H9 (cell line): ENCODE results near the gene EFL1. TPM values are rescaled to one million over a fixed set of nuclear protein-coding genes. Genes with fewer than 3 reads are reported as not detected.
"Not testable (repeated sequence)": the region's sequence is repeated elsewhere in the genome, so short reads cannot be mapped to it uniquely, and the experiment has no call there.

Experiments
- DNase-seq: peaks from one replicate; pipeline ENCODE4 v3.0.0-alpha.2; 2017
- H2AFZ ChIP-seq: one replicate; pipeline ENCODE4 v1.6.1; 2013; ENCODE audit warnings: mild to moderate bottlenecking, low read length, control low read depth, moderate library complexity
- H2AK5ac ChIP-seq: 2 replicates; pipeline ENCODE4 v1.6.1; 2013; ENCODE audit warnings: low read length, control low read depth, mixed read lengths; ENCODE audit not compliant: insufficient read length
- H2BK120ac ChIP-seq: one replicate; pipeline ENCODE4 v1.6.1; 2013; ENCODE audit warnings: low read depth, mild to moderate bottlenecking, low read length, control low read depth, inconsistent platforms; ENCODE audit not compliant: poor library complexity, severe bottlenecking
- H2BK12ac ChIP-seq: 2 replicates; pipeline ENCODE4 v1.6.1; 2013; ENCODE audit warnings: low read length, control low read depth, mixed read lengths, low read depth; ENCODE audit not compliant: insufficient read length
- H2BK15ac ChIP-seq: 2 replicates; pipeline ENCODE4 v1.6.1; 2013; ENCODE audit warnings: low read depth, low read length, control low read depth
- H2BK20ac ChIP-seq: one replicate; pipeline ENCODE4 v1.6.1; 2013; ENCODE audit warnings: low read depth, mild to moderate bottlenecking, low read length, control low read depth, inconsistent platforms; ENCODE audit not compliant: poor library complexity, severe bottlenecking
- H2BK5ac ChIP-seq: 2 replicates; pipeline ENCODE4 v1.6.1; 2013; ENCODE audit warnings: low read length, control low read depth, mixed read lengths; ENCODE audit not compliant: insufficient read length
- H3K14ac ChIP-seq: 2 replicates; pipeline ENCODE4 v1.6.1; 2013; ENCODE audit warnings: low read length, control low read depth; ENCODE audit not compliant: insufficient read depth
- H3K18ac ChIP-seq: 2 replicates; pipeline ENCODE4 v1.6.1; 2013; ENCODE audit warnings: low read depth, mild to moderate bottlenecking, mixed read lengths, low read length, control low read depth; ENCODE audit not compliant: insufficient read length
- H3K23ac ChIP-seq: 2 replicates; pipeline ENCODE4 v1.6.1; 2013; ENCODE audit warnings: low read length, control low read depth, mixed read lengths, low read depth; ENCODE audit not compliant: insufficient read length
- H3K23me2 ChIP-seq: 2 replicates; pipeline ENCODE4 v1.6.1; 2013; ENCODE audit warnings: low read depth, mild to moderate bottlenecking, mixed read lengths, low read length, control low read depth; ENCODE audit not compliant: insufficient read length, poor library complexity, severe bottlenecking
- H3K27ac ChIP-seq: 2 replicates; pipeline ENCODE4 v1.5.1; 2013; ENCODE audit warnings: low read length, control low read depth, mixed read lengths, low read depth; ENCODE audit not compliant: insufficient read length
- H3K27me3 ChIP-seq: 2 replicates; pipeline ENCODE4 v1.6.1; 2013; ENCODE audit warnings: low read length, control low read depth, inconsistent platforms; ENCODE audit not compliant: insufficient read depth
- H3K4ac ChIP-seq: 2 replicates; pipeline ENCODE4 v1.6.1; 2013; ENCODE audit warnings: low read depth, mild to moderate bottlenecking, control low read depth, inconsistent platforms, low read length, moderate library complexity
- H3K4me1 ChIP-seq: 2 replicates; pipeline ENCODE4 v1.6.1; 2013; ENCODE audit warnings: low read length, control low read depth, inconsistent platforms; ENCODE audit not compliant: insufficient read depth
- H3K4me2 ChIP-seq: 2 replicates; pipeline ENCODE4 v1.6.1; 2013; ENCODE audit warnings: low read length, control low read depth, mixed read lengths; ENCODE audit not compliant: insufficient read length, insufficient read depth
- H3K56ac ChIP-seq: 2 replicates; pipeline ENCODE4 v1.6.1; 2013; ENCODE audit warnings: low read depth, mild to moderate bottlenecking, mixed read lengths, low read length, control low read depth; ENCODE audit not compliant: insufficient read length
- H3K79me1 ChIP-seq: 2 replicates; pipeline ENCODE4 v1.6.1; 2013; ENCODE audit warnings: low read depth, mild to moderate bottlenecking, moderate library complexity, low read length, control low read depth, inconsistent platforms; ENCODE audit not compliant: insufficient read depth, poor library complexity, severe bottlenecking
- H3K79me2 ChIP-seq: 2 replicates; pipeline ENCODE4 v1.6.1; 2013; ENCODE audit warnings: low read length, control low read depth, inconsistent platforms; ENCODE audit not compliant: insufficient read depth
- H3K9ac ChIP-seq: 2 replicates; pipeline ENCODE4 v1.6.1; 2013; ENCODE audit warnings: low read length, control low read depth, mixed read lengths; ENCODE audit not compliant: insufficient read length; ENCODE audit errors: extremely low read depth
- H3K9me3 ChIP-seq: one replicate; pipeline ENCODE4 v1.6.1; 2013; ENCODE audit warnings: low read depth, low read length, inconsistent platforms; ENCODE audit not compliant: control insufficient read depth
- H3T11ph ChIP-seq: one replicate; pipeline ENCODE4 v1.6.1; 2013; ENCODE audit warnings: mild to moderate bottlenecking, low read length, control low read depth, inconsistent platforms
- H4K20me1 ChIP-seq: one replicate; pipeline ENCODE4 v1.6.1; 2013; ENCODE audit not compliant: control insufficient read depth, insufficient read length, insufficient read depth
- H4K5ac ChIP-seq: 2 replicates; pipeline ENCODE4 v1.6.1; 2013; ENCODE audit warnings: low read depth, mild to moderate bottlenecking, mixed read lengths, low read length, control low read depth; ENCODE audit not compliant: insufficient read length
- H4K8ac ChIP-seq: replicated peaks from 2 replicates; pipeline ENCODE4 v1.6.1; 2013; ENCODE audit warnings: low read length, control low read depth, mixed read lengths, low read depth; ENCODE audit not compliant: insufficient read length
- H4K91ac ChIP-seq: 2 replicates; pipeline ENCODE4 v1.6.1; 2013; ENCODE audit warnings: low read depth, mild to moderate bottlenecking, moderate library complexity, mixed read lengths, low read length, control low read depth; ENCODE audit not compliant: insufficient read length
- H3K27ac Mint-ChIP-seq, 3 experiments: 2 replicates in 2 of 3; 3 replicates in 1 of 3; pipeline ENCODE4 v1.8.0; 2020 to 2021; ENCODE audit warnings: mixed read lengths in 3 of 3, mild to moderate bottlenecking in 1 of 3, moderate library complexity in 1 of 3
- H3K27me3 Mint-ChIP-seq: 2 replicates; pipeline ENCODE4 v1.8.0; 2021; ENCODE audit warnings: low read depth, mild to moderate bottlenecking, moderate library complexity, mixed read lengths
- H3K36me3 Mint-ChIP-seq, 3 experiments: 2 replicates in 2 of 3; 3 replicates in 1 of 3; pipeline ENCODE4 v1.8.0; 2020 to 2021; ENCODE audit warnings: low read depth in 3 of 3, mixed read lengths in 3 of 3; ENCODE audit not compliant: insufficient read depth in 1 of 3
- H3K4me1 Mint-ChIP-seq, 2 experiments: 2 replicates each; pipeline ENCODE4 v1.8.0; 2020; ENCODE audit warnings: mixed read lengths in 2 of 2
- H3K4me3 Mint-ChIP-seq, 2 experiments: 2 replicates in 1 of 2; 3 replicates in 1 of 2; pipeline ENCODE4 v1.8.0; 2020 to 2021; ENCODE audit warnings: mild to moderate bottlenecking in 2 of 2, mixed read lengths in 2 of 2, moderate library complexity in 1 of 2
- H3K9me3 Mint-ChIP-seq, 2 experiments: 2 replicates in 1 of 2; 3 replicates in 1 of 2; pipeline ENCODE4 v1.8.0; 2020; ENCODE audit warnings: mild to moderate bottlenecking in 2 of 2, mixed read lengths in 2 of 2, moderate library complexity in 1 of 2
- WGBS: extraction: QIAGEN DNeasy Blood & Tissue Kit; methylation state at CpG from one replicate; pipeline ENCODE4 v1.1.7; 2013; ENCODE audit warnings: missing lambda C conversion rate, low lambda C conversion rate, mixed read lengths; ENCODE audit not compliant: insufficient read length; ENCODE audit errors: extremely low coverage; 5-methylcytosine and 5-hydroxymethylcytosine counted together
- total RNA-seq: library from RNA; stranded (reverse); gene quantifications from 2 replicates; pipeline ENCODE4 v1.2.1, GENCODE V29; 2021

The EFL1 gene
- total RNA-seq, 1 experiment from 2014 or later = 29.4 TPM

GRCh38 chr15:82248261-82248660 lies 14.3 kb downstream of the EFL1 start:
- no CpG with 5 or more reads among the region's 3 CpGs for WGBS
- H3K4me1 Mint-ChIP-seq, H3K79me2 ChIP-seq, H4K5ac ChIP-seq, H3K27ac ChIP-seq, H2AK5ac ChIP-seq, H2BK15ac ChIP-seq, H2AFZ ChIP-seq, H3K23me2 ChIP-seq, H4K20me1 ChIP-seq, H3K18ac ChIP-seq, H3K56ac ChIP-seq, H3K27me3 ChIP-seq, H3K23ac ChIP-seq, H3K4me1 ChIP-seq, H3T11ph ChIP-seq, H2BK20ac ChIP-seq, H2BK120ac ChIP-seq, H3K14ac ChIP-seq, H3K79me1 ChIP-seq, H3K9me3 ChIP-seq, H3K27ac Mint-ChIP-seq, H4K91ac ChIP-seq, H2BK12ac ChIP-seq, DNase-seq, H3K9ac ChIP-seq, H3K4ac ChIP-seq, H4K8ac ChIP-seq, H3K4me2 ChIP-seq, H2BK5ac ChIP-seq, H3K4me3 Mint-ChIP-seq, H3K9me3 Mint-ChIP-seq, H3K27me3 Mint-ChIP-seq: not testable (repeated sequence)
- peaks cover 2 to 13% (median 6%) of the 10 kb centered on the region in 3 experiments; a peak in 5 of 7 replicates for H3K36me3 Mint-ChIP-seq

- H3K4me1 Mint-ChIP-seq = not testable (repeated sequence)
- no CpG with 5 or more reads among the region's 5 CpGs for WGBS
- peaks cover 0 to 10% (median 0%) of the 10 kb centered on the region in 3 experiments; a peak in 2 of 7 replicates for H3K36me3 Mint-ChIP-seq
Measured at GRCh38 chr15:82245956-82246355, 16.6 kb downstream of the EFL1 start.

More at GRCh38 chr15:82245956-82246355, 16.6 kb downstream of the EFL1 start:
- H3K9me3 Mint-ChIP-seq, H3K27me3 ChIP-seq, H2BK12ac ChIP-seq, H4K5ac ChIP-seq, H3K9ac ChIP-seq, H2BK20ac ChIP-seq, H2AFZ ChIP-seq, H3K23ac ChIP-seq, H4K20me1 ChIP-seq, H2AK5ac ChIP-seq, H3T11ph ChIP-seq, H3K56ac ChIP-seq, H3K79me2 ChIP-seq, H3K4me3 Mint-ChIP-seq, H3K4me2 ChIP-seq, H3K18ac ChIP-seq, H3K23me2 ChIP-seq, H3K27ac ChIP-seq, H3K27ac Mint-ChIP-seq, H2BK120ac ChIP-seq, H3K4me1 ChIP-seq, H3K14ac ChIP-seq, H3K9me3 ChIP-seq, H2BK15ac ChIP-seq, H3K79me1 ChIP-seq, H4K91ac ChIP-seq, H3K27me3 Mint-ChIP-seq, H3K4ac ChIP-seq, H4K8ac ChIP-seq, H2BK5ac ChIP-seq, DNase-seq: not testable (repeated sequence)
